ENCODE data around the gene BCAS3. TPM values are rescaled to one million over a fixed set of nuclear protein-coding genes. Genes with fewer than 3 reads are reported as not detected.

The BCAS3 gene
- polyA plus RNA-seq, 1 donor, result 29.1 TPM

DNA sequence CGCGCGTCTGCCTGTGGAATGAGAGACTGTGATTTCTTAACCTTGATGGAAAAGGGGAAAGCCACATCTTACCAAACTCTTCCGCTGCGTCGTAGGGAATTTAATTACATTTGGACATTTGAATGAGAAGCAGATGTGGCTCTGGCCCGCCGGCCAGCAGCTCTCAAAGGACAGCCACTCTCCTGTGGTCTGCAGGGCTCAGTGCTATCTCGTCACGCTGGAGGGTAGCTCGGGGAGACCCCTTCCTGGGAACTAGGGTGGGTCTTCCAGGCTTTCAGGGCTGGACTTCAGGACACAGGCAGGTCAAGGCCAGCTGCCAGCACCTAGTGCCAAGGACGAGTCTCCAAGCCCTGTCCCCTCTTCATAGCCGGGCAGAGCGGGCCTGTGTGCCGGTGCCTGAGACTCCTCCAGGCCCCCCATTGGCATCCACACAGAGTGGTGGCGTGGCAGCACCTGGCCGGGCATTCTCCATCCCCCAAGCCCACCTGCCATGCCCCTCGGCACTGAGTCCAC, 706.1 kb downstream of the BCAS3 start:
- no peak for DNase-seq

DNA sequence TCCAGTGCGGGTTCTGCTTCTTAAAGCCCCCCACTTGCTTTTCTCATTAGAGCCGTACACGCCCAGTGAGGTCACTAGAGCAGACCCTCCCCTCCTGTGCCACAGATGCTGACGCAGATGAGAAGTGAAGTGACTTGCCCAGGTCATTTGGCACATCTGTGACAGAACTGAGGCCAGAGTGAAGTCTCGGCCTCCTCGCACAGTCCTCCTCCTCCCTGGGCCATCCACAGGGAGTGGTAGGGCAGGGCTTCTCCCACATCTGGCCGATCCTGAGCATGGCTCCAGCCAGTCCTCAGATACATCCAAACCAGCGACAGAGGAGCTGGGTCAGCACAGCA, 706.7 kb downstream of the BCAS3 start:
- DNase-seq, result no peak

DNA sequence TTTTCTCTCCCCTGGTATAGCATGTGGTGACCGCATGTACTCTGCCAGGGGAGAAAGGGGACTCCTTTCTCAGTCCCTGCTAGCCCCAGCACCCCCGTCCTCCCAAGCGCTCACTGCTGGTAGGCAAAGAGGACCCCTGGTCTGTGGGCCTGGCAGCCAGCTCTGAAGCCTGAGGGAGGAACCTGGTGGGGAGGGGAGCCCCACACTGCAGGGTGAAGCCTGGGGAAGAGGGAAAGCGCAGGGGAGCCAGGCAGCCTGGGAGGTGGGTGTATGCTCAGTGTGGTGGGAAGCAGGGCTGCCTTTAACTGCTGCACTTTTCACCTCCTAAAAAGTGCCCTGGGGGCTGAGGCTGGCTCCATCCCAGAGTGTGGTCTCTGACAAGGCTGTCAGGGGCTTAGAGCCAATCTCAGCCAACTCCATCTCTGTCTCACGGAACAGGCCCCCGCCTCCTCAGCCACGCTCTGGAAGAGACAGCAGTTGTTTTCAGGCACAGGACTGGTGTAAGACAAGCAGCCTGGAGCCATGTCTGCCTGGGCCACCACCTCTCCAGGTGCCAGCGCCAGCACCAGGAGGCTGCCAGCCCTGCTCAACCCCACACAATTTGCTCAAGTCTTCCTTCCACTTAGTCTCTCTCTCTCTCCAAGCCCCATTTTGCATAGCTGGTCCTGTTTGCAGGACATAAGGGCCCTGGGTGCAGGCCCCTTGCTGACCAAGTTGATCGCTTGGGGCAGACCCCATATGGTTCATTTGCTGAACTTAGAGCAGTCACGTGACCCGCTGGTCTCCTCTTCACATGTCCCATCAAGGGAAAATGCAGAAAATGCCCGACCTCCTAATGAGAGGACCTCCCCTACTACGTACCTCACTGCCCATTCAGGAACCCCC, 707.3 kb downstream of the BCAS3 start:
- DNase-seq, result no peak

DNA sequence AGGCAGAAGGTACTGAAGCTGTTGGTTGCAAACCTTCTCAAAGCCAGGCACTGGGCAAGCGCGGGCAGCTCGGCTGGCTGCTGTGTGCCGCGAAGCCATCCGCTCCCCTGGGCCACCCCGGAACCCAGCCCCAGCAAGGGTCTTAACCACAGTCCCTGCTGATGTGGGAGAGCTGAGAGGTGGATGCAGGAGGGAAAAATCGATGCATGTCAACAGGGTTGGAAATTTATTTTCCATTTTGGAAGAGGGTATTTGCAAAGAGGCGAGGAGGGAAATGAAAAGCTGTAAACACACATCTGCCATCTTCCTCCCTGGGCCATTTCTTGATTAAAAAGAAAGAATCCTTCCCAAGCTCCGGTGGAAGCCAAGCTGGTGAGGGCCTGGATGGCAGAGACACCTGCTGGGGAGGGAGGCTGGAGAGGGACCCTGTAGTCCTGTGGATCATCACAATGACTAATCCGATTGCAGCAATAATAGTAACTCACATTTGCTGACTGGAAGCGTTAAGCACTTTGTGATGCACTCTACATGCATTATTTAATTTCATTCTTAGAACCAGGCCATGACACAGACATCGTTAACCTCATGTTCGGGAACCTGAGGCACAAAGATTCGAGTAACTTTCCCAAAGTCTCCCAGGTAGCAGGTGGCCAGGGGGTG, 708.1 kb downstream of the BCAS3 start:
- DNase-seq, result no peak

DNA sequence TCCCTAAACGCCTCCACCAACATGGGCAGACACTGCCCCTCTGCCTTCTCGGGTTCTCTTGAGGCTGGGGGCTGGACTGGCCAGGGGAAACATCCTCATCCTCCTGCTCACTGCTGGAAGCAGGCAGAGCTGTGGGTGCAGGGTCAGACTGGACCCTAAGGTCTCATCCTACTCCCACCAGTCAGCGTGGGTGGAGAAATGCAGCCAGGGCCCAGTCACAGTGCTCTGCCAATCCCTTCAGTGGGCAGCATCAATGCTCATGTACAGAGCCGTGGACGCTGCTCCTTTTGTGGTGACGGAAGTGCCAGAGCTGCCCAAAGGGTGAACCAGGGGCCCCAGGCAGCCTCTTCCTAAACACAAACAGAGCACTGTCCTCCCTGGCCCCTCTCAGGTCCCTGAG, 708.6 kb downstream of the BCAS3 start:
- DNase-seq, result no peak

DNA sequence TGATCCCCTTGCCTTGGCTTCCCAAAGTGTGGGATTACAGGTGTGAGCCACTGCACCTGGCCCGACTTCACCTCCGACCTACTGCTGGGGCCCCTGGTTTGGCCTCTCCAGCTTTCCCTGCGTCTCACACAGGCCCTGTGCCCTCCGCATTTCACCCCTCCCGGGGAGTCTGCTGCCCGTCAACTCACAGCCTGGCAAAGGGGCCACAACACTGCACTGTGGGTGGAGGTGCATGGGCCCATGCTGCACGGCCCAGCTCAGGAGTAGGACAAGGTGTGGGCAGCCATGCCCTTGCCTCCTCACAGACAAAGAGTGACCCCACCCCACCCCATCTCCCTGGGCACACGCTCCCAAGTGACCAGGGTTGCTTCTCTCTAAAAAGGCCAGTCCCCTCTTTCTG, 709.4 kb downstream of the BCAS3 start:
- no peak for DNase-seq

DNA sequence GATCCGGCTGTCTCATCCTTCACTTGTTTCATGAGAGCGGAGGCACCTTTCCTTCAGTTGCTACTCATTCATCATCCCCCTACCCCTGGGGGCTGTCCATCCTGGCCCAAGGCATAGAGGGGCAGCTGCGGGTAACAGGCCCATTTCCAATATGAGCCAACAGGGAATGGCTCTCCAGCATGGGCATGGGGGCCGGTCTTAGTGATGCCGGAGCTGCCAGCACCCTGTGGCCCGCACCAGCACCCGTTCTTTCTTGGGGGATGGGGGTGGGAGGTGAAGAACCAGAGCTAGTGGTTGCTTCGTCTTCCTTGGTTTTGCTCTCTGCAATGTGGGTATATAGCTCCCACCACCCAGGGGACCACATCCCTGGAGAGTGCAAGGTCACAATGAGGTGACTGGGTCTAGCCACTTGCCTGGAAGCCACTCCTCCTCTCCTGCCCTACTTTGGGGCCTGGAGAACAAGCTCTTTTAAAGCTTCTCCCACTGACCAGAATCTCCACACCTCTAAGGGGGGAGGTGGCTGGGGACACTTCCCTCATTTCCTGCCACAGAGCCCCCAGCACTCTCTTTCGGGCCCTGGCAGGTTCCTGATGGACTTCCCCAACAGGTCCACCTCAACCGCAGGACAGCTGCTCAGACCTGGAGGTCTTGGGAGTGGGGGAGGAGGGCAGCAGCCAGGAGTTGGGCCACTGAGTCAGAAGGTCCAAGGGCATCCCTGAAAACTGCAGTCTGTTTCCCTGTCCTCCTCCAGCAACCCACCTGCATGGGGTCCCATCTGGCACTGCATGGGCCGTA, 710.1 kb downstream of the BCAS3 start:
- DNase-seq, result no peak

DNA sequence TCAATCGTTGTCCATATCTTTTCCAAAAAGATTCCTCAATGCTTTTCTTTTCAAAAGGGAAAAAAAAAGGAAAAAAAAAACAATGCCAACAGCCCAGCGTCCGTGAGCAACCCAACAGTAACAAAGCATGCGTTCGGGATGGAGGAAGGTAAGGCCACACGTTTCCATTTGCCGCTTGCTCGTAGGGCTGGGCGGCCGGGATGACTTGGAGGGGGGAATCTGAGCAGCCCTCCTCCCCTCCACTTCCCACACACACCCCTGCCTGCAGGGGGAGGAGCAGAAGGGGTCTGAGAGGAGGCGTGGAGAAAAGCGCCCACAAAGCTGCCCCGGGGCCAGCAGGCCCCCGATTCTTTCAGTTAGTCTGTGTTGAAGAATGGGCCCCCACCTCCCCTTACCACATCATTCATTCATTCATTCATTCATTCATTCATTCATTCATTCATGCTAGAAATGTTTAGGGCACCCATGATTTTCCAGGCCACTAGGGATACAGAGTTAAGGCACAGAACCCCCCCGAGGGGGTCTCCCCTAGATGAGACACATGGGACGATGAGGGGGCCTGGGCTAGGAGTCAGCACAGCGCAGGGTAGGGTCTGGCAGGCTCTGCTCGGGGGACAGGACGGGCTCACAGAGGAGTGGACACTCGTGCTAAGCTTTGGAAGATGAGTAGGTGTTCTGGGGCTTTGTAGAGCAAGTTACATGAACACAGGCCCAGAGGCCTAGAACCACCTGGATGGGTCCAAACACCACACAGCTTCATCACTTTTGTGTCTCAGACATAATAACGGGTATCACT, 711.1 kb downstream of the BCAS3 start:
- DNase-seq, result no peak

DNA sequence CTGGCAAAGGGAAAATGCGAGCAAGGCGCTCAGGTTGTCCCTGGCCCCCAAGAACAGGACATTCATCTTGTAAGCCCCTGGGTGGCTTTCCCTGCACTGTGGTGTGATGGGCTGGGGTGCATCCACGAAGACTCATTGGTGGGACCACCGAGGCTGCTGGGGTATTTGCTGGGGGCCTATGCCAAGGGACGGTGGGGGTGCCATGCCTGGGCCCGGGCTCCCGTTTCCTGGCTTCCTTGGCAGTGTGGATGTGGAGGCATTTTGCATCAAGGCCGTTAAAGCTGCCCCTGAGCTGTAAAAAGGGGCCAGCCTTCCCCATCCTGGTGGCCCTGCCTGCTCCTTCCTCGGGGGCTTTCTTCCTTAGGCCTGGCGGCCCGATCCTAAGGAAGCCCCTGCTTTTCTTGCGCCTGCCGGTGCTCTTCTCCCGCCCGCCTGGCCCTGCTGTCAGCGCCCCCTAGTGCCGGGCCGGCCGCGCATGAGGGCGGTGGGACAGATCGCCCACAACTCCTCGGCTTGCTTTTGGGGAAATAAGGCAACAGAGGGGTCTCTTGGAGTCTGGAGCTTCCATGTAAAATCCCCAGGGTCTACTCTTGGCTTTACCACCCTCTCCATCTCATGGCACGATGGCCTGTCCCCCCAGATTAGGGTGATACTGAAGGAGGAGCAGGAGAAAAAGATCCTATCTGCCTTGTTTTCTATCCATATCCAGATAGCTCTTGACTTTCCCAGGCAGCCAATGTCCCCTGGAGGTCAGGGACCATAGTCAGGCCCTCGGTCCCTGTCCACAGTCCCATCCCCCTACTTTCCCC, 712.2 kb downstream of the BCAS3 start:
- DNase-seq, result no peak

DNA sequence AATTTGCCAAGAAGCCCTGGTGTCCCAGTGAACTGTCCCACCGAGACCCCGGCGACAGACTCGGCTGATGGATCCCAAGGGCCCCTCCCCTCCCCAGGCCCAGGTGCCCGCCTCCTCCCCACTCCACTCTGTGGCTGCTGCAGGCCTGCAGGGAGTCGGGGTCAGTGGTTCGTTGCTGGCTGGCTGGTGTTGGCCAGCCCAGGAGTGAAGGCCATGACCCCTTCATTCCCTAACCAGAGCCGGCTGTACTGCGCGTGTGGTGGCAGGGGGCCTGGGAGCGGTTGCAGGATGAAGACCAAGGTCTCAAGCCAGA, 712.8 kb downstream of the BCAS3 start:
- DNase-seq, result no peak

DNA sequence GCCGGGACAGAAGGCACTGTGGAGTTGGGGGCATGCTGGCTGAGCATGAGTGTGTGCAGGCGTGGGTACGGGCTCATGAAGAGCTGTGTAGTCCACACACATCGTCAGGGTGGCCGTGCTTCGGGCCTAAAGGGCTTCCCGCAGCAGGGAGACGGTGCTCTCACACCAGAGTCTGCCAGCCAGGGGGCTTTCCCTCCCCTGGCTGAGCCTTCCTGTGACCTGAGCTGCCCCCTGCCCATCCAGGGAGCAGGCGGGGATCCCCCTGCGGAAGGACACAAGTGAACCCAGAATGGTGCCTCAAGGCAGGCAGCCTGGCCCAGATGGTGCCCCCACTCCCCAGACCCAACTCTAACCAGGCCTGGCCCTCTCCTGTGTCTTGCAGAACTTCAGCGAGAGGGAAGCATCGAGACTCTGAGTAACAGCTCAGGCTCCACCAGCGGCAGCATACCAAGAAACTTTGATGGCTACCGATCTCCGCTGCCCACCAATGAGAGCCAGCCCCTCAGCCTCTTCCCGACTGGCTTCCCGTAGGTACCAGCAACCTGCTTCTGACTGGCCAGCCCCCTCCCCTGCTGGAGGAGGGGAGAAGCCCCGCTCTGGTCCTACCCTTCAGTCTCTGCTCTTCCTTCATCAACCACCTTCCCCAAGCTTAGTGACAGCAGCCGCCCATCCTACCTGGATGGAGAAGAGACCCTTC, 714.1 kb downstream of the BCAS3 start:
- no peak for DNase-seq

DNA sequence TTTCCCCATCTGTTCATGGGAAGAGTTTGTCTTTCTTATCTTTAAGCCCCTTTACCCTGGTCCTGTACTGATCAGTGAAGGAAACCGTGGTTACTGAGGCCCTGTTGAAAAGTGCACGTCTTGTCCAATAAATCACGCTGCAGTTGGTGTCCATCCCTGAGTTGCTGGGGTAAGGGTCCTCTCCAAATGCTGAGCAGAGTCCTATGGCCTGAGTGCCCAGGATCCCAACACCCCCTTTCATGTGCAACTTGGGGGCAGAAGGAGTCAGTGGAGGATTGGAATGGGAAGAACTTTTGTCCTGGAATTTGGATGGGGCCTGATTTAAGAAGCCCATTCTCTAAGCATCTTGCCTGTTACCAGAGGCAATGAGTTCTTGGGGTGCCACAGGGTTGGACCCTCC, 715.0 kb downstream of the BCAS3 start:
- DNase-seq, result no peak

DNA sequence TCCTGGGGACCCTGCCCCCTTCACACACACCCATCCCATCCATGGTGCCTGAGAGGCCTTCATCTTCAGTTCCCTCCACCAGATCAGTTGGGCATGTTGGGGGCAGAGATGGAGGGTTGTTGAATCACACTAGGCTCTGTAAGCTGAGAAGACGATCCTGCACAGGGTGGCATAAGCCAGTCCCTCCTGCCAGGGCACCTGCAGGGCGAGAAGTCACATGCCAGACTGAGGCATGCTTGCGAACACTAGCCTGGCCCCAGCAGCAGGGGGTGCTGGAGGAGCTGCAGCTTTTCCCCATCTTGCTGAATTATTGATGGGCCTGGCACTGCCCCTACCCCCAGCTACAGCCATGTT, 715.9 kb downstream of the BCAS3 start:
- DNase-seq, result no peak

DNA sequence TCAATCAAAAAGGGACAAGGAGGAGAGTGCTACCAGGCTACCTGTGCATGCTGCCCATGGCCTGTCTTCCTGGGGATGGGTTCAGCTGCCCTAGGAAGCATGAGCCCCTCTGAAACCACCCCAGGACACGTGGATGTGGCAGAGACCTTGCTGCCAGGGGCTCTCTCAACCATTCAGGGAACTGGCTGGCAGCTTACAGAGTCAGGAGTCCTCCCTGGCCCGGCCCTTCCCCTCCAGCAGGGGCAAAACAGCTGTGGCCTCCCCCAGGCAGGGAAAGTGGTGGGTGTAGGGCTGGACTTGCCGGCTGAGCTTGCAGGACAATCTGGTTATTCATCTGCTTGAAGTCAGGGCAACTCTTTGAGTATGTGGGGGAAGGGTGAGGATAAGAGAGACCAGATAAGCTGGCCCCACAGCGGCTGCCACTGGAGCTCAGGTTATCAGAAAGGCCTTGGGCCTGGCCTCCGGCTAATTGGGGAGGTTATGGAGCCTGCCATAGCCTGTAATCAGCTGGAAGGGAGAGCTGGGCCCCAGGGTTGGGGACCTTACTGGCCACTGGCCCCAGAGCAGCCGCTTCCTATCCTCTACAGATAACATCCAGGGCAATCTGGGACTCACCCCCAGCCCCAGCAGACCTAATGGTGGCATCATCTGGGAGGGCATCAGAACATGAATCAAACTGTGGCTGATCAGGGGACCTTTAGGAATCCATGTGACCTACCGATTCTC, 716.4 kb downstream of the BCAS3 start:
- no peak for DNase-seq

DNA sequence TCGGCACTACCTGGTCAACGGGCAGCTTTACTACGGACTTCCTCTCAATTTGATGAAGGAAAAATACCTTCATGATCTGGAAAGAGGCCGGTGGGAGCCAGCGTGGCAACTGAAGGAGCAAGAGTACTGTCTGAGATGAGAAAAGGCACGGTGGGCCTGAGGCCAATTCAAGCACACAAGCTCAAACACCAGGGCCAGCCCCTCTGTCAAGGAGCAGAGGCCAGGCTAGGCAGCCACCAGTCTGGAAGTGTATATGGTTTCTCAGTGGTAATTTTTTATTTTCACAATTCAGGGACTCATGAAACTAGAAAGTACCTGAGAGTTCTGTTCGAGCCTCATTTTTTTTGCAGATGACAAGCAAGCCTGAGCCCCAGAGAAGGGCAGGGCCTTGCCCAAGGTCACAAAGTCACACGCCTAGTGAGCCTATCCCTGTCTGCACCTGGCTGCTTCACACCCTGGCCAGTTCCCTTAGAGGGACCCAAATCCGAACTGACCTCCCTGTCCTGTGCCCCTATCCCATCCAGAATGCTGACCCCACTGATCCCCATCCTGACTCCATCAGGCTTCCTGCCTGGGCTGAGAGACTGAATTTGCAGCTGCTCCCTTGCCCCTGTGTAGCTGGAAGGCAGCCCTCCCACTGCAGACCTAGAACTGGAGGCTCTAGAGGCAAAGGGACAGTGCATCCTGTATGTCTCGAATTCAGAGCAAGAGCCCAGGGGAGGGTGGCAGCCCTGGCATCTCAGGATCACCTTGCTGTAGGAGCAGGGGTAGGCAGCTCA, 717.2 kb downstream of the BCAS3 start:
- DNase-seq, result no peak

DNA sequence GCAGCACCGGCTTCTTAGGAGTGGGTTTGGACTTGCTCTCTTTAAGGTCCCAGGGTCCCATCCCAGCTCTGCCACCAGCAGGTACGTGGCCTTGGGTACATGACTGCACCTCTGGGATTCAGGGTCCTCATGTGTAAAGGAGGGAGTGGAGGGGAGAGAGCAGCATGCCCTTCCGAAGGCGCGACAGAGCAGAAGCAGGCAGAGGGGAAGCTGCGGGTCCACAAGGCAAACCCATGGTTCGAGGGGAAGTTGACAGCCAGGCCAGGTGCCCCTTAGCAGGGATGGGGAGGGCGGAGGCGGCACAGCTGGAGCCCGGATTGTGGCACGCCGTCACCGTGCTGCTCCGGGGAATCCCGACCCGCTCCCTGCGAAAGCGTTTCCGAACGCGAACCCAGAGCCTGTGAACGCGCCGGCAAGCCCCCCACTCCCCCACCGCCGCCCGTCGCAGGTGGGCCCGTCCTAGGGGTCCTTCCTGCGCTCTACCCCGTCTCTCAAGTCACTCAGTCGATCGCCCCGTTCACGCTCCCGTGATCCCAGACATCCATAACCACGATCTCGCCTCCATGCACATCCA, 717.8 kb downstream of the BCAS3 start:
- DNase-seq, result no peak

DNA sequence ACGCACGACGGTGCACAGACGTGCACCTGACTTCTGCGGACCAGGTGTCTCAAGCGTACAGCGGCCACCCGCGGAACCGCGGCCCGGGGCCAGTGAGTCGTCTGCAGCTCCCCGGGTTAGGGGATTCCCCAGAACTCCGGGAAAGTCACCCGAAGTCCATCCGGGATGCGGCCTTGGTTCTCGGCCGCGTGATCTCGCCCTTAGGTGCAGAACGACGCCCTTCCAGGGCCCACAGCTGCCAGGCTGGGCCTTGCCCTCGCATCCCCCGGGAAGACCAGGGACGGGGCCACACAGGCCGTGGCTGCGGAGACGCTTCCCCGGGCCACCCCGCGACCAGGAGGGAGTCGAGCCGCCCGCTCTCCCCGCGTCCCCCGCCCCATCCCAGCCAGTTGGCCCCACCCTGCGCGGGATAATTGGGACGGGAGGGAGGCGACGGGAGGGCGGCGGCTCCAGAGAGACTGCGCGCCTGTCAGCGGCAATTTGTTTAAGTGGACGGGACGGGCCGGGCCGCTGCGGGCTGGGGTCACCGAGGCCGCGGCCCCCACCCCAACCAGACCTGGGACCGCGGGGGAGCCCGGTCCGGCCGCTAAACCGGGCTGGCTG, 718.4 kb downstream of the BCAS3 start:
- no peak for DNase-seq

DNA sequence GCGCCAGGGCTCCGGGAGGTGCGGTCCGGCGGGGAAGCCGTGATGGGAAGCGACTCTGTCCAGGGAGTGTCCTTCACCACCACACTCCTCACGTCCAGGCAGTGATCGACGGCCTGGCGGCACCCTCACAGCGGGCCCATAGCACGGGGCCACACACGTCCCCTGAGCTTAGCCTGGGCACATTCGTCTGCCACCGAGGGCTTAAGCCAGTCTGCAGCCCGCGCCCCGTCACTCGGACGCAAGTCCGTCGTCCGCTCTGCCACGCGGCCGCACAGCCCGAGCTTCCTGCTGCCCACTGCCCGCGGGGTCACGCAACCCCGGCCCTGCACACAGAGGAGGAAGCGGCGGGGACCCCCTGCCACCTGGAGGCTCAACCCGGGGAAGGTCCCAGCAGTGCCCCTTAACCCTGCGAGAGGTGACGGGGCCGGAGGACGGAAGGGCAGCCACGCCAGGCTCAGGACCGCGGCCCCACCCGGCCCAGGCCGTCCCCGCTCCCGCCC, 719.0 kb downstream of the BCAS3 start:
- no peak for DNase-seq

All from left kidney (tissue), 2 donors.